Stimulated activated naive CD4-positive, alpha-beta T cell (primary cell): ENCODE results near the gene SERINC5.
A peak's percentile ranks its signal among the peaks of the same experiment; 100 is the strongest.
"Not testable (repeated sequence)": the region's sequence is repeated elsewhere in the genome, so short reads cannot be mapped to it uniquely, and the experiment has no call there.

Experiments used
- DNase-seq, 6 experiments: peaks; one replicate each; lab custom pipeline; 2025; lab: John Stamatoyannopoulos, UW

Gene SERINC5

DNA sequence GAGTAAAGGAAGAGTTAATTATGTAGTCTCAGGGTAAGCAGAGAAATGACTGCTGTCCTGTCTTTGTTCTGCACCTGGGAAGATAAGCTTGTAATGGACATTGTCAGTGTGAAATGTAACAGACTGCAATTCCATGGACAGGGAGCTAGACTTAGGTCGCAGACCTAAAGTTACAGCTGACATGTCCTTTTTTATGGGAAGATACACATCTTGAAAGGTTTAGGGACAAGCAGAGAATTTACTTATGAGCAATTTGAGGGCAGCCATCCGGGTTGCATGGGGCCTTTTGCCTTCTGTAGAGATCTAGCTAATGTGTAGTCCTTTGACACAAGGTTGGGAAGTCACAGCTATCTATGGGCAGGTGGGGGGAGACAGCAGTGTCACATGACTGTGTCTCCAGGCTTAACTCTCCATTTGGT lies 85.7 kb downstream of the SERINC5 start:
- no peak for DNase-seq

DNA sequence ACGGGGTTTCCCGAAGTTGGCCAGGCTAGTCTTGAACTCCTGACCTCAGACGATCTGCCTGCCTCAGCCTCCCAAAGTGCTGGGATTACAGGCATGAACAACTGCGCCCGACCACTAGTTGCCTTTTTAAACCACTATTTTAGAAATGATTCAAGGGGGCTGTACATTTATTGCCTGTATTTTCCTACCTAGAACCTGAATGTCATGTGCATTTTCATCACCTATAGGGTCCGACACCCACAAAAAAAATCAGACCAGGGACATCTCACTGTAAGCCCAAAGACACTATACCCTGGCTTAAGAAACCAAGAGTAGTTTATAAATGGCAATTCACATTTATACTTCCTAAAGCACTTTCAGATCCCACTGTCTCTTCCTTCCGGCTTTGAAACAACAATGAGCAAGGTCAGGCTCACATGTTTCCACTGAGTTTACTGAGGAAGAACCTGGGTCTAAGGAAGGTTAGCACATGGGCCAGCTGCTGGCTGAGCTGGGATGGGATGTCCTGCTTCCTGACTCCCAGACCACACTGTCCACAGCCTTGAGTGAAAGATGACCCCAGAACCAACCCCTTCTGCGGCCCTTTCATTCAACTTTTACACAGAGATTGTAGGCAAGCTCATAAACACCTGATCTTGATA lies 87.3 kb downstream of the SERINC5 start:
- DNase-seq, result no peak

GRCh38 chr5:80165452-80165851 lies 90.4 kb downstream of the SERINC5 start:
- DNase-seq, result no peak

DNA sequence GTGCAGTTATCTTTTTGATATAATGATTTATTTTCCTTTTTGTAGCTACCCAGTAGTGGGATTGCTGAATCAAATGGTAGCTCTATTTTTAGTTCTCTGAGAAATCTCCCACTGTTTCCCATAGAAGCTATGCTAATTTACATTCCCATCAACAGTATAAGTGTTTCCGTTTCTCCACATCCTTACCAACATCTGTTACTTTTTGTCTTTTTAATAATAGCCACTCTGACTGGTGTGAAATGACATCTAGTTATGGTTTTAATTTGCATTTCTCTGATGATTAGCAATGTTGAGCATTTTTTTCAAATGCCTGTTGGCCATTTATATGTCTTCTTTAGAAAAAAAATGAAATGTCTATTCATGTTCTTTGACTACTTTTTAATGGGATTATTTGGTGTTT lies 94.7 kb downstream of the SERINC5 start:
- no peak for DNase-seq

DNA sequence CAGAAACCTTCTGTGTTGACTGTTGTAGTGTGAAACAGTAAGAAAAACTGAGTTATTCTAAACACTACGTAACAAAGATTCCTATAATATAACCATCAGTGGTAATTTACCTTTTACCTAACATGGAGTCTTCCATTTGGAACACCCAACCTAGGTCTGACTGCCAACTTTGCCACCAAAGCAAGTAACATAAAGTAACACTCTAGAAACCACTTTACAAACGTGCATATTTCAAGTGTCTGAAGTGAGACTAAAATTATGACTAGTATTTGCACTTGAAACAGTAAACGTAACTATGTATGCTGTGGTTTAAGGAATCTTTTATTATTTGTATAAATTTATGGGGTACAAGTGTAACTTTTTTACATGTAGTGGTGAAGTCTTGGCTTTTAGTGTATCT lies 95.6 kb downstream of the SERINC5 start:
- DNase-seq, result no peak

DNA sequence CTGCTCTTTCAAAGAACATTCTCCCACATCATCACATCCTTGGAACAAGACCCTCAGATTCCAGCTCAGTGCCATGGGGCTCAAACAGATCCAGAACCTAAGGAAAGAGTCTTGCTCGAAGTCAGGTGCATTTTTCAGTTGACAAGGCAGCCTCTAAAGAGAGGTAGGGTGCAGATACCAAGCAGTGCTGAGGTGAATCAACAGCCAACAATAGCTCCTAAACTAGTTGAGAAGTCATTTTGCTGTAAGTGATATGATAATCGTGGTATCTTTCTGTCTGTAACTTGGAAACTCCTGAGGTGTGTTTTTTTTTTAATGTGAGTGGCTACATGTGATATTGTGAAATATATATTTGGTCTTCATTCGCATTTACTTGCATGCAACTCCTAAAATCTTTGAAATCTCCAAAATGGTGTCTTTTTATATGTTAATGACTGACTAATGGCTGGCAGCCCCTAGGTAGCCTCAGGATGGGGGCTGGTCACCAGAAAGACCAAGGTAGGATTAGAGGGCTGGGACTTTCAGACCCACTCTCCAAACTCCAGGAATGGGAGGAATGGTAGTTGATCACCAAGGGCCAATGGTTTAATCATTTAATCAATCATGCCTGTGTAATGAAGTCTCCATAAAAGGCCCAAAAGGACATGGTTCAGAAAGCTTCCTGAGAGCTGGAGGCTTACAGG lies 96.6 kb downstream of the SERINC5 start:
- no peak for DNase-seq

DNA sequence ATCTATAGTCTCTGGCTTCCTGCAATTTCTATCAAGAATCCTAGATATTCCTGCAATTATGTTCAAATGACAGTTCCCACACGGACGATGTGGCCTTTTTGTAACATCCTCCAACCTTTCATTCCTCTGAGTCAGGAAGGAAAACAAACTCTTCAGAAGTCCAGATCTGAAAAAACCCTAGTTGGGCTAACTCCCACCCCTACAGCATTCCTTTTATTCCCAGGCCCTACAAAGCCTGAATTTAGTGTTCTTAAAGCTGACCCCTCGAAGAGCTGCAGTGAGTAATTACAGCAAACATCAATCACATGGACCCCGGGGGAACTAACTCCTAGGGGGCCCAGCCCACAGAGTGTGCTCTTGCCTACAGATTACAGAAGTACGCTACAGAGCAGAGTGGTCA lies 99.7 kb downstream of the SERINC5 start:
- no peak for DNase-seq

GRCh38 chr5:80154749-80155148 lies 101.1 kb downstream of the SERINC5 start:
- DNase-seq, result no peak

DNA sequence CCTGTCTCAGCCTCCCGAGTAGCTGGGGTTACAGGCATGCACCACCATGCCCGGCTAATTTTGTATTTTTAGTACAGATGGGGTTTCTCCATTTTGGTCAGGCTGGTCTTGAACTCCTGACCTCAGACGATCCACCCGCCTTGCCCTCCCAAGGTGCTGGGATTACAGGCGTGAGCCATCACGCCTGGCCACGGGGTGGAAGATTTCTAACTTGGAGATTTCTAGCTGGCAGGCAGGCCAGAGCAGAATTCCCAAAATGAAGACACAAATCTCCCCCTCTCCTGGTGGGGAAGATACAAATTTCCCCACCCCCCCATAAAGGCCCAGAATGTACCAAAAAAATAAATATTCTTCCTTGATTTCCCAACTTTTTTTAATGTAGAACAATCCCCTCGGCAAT lies 101.6 kb downstream of the SERINC5 start:
- not testable (repeated sequence) for DNase-seq

GRCh38 chr5:80153586-80154126 lies 102.2 kb downstream of the SERINC5 start:
- DNase-seq, result peak in 5 of 6 experiments; percentile 10 to 72 (median 62)

DNA sequence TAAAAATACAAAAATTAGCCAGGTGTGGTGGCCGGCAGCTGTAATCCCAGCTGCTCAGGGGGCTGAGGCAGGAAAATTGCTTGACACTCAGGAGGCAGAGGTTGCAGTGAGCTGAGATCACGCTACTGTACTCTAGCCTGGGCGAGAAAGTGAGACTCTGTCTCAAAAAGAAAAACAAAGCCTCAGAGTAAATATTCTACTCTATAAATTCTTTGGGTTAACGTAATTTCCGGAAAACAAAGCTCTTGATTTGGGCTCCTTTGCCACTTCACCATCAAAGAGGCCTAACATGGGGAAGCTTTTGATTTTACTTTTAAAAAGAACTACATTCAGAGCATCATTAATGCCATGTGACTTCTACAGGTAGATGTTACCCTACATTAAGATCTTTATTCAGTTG lies 103.1 kb downstream of the SERINC5 start:
- DNase-seq, result peak; percentile 9 to 82 (median 56)

DNA sequence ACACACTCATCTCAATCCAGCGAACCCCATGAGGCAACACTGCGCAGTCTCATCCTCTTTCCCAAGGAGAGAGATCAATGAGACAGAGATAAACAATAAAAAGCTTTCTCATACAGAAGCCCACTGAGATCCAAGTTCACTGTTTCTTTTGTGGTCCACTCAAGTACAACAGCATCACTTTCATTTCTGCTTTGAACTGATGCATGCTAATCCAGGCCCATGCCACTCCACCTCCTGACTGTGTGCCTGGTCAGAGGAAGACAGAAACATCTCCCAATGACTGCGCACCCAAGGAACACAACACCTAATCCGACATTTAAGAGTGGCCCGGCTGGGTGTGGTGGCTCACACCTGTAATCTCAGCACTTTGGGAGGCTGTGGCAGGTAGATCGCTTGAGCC lies 104.0 kb downstream of the SERINC5 start:
- no peak for DNase-seq

- peak in 5 of 6 experiments; percentile 20 to 69 (median 59) for DNase-seq
These were observed 105.1 kb downstream of the SERINC5 start for GRCh38 chr5:80150731-80151130.

DNA sequence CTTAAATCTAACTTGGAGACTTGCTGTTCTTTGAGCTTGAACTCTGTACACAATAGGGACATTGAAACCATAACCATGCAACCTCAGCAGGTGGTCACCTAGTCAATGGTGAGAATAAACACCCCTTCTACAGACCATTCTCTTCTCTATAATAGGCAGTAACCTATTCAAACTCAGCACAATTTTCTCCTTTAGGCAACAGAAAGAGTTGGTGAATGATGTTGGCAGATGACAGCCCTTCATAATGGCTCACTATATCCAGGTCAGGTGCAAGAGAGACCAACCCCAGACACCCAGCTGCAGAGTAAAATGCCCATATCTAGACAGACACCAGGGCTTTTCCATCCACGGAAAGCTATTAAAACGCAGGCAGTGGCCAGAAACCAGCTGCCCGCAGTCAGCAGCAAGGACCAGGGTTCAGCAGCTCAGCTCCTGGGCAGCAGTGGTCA lies 106.7 kb downstream of the SERINC5 start:
- no peak for DNase-seq

DNA sequence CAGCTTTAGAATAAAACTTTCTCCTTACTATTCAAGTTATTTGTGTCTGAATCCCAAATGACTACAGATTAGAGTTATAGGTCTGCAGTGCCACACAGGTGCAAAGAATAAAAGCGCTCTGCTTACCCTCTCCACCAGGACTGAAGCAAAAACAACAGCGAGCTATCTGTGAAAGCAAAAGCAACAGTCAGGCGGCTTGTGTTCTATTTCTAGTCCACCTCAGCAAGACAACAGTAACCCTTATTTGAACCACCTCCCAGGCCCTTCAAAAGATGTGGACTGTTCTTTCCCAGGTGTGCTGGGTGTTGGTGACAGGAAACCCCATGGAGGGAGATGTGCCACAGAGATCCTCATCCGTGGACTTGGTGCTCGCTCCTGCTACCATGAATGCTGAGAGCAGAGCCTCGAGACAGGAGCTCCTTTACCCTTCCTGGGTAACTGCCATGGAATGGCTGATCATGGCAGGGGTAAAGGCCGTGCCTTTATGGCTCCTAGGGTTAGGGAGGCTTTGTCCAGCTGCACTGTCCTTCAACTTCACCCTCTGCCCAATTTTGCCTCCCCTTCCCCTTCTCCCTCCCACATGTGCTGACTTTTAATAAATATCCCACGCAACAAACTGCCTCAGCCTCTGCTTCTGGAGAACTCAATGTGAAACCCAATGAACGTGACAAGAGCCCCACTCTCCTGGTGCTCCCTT lies 108.6 kb downstream of the SERINC5 start:
- no peak for DNase-seq

DNA sequence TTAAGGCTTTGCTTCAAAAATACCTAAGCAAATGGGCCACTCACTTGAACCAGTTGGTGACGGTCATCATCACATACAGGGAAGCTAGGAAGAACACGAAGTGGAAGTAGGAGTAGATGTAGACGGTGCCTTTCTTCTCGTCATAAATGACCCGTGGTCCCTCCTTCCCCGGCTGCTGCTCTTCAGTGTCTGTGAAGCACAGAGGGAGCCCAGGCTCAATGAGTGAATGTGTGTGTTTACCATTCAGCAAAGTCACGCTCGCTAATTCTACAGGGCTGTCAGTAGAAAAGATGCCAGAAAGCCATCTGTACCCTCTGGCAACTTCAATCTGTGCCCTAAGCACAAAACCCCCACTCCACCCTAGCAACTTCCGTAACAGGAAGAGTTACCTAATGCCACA lies 109.8 kb downstream of the SERINC5 start:
- DNase-seq, result no peak

- no peak for DNase-seq
These were observed 112.4 kb downstream of the SERINC5 start for GRCh38 chr5:80143491-80143890.

- DNase-seq, result no peak
These were observed 112.9 kb downstream of the SERINC5 start for GRCh38 chr5:80142996-80143395.

DNA sequence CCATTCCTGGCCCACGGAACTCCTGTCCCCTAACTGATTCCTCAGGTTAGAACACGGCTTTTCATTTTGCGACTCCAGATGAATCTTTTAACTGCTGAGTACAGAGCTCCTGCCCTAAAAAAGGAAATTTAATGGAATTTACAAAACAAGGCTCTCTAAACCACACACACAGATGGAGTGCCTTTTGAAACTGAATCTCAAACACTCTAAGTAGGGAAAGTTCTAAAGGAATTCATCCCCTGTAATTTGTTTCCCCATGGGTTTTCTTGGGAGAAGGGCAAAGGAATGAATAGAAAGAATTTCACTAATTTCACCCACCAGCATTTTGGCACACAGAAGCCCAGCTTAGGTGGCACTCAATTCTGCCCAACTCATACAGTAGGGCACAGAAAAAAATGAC lies 114.2 kb downstream of the SERINC5 start:
- no peak for DNase-seq

DNA sequence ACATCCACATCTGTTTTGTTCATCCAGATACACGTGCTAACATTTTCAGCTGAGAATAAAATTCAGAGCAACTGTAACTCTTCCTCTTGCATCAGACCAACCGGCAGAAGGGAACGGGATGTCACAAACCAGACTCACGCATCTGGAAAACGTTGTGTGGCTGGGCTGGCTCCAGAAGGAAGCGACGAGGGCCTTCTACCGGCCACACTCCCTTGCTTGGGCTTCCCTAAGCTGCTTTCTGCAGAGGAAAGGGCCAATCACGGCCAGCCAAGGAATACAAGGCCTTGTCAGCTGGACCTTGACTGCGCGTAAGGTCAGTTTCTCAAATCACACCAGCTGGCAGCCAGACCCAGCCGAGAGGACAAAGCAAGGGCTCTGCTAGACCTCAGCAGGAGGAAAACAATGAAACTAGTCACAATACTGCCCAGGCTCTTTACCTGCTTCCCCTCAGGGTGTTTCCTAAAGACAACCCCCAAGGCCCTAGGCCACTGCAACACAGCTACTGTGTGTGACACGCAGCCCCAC lies 114.6 kb downstream of the SERINC5 start:
- no peak for DNase-seq

GRCh38 chr5:80140496-80140895 lies 115.4 kb downstream of the SERINC5 start:
- DNase-seq, result peak in 1 of 6 experiments; percentile 20

DNA sequence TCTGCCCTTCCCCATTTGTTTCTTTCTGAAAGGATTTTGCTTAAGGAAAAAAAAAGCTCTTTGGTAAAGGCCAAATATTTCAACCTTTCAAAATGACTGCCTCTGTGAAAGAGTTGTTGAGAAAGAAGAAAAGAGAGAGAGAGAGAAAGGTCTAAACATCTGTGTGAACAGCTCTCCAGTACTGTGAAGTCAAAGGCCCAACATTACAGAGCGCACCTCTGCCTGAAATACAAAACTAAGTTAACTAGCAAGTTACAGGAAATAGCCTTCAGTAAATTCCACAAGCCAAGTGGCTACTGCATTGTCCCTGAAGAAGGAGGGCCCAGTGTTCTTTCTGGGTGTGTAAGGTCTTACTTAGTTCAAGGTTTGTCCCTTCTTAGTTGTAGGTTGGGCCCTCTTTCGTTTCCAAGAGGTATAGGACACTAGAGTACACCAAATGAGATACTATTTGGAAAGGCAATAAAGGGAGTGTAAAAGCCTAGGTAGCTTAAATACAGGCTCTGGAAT lies 116.3 kb downstream of the SERINC5 start:
- no peak for DNase-seq
